Globus pallidus (tissue), 1 donor: ENCODE results near the gene RAB20.
A peak's percentile ranks its signal among the peaks of the same experiment; 100 is the strongest.
"Not testable (repeated sequence)": the region's sequence is repeated elsewhere in the genome, so short reads cannot be mapped to it uniquely, and the experiment has no call there.

Source experiments
- DNase-seq: peaks from one replicate; pipeline ENCODE4 v3.0.0-alpha.2; 2015; ENCODE audit warnings: low spot score

The RAB20 gene

DNA sequence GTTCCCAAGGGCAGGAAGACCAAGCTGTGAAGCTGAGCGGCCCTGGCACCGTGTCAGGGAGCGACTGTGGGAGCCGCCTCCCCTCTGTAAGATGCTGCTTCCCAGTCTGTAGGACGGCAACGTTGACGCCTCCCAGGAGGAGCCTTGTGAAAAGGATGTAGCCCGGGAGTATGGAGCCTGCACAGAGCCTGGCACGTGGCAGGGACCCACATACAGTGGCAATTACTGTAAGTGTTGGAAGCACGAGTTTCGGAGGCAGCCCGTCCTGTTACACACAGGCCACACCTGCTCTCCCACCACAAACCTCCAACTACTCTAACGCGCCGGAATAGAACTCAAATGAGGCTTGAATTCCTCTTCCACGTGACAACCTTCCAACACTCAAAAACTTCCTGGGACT, 6.6 kb downstream of the RAB20 start:
- no peak for DNase-seq

DNA sequence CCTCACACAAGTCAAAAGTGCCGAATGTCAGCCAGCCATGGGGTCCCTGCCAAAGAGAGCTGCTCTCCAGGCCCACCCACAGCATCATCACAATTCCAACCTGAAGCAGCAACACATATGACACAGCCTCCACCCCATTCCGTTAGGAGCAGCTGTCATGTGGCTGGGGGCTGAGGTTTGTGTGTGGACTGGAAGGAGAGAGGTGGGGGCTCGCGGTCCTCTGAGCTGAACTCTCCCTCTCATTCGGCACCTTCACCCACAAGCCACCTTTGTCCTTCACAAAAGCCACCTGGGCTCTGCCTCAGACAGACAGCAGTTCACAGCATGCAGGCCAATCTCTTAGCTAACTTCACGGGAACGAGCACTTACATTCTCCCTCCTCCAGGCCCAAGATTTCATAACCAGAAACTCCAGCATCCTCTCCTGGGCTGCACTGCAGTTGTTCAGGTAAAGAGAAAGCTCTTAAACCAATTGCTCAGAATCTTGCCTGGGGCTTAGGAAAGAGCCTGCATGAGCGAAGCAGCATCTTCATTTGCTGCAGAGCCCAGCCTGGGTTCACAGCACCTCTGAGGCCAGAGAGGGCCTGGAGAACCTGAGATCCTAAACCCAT, 7.2 kb downstream of the RAB20 start:
- no peak for DNase-seq

DNA sequence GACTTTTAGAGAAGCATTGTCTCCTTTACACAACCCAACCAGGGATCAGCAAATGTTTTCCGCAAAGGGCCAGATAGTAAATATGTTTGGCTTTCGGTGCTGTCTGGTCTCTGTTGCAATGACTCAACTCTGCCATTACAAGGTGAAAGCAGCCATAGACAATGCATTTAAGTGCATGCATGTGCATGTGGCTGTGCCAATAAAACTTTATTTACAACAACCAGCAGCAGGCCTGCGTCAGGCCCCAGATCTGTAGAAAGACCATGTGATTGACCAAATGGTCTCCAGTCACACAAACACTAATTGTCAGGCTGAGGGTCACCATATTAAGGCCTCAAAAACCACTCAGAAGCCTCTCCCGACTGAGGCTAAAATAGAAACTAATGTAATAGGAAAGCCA, 8.1 kb downstream of the RAB20 start:
- no peak for DNase-seq

DNA sequence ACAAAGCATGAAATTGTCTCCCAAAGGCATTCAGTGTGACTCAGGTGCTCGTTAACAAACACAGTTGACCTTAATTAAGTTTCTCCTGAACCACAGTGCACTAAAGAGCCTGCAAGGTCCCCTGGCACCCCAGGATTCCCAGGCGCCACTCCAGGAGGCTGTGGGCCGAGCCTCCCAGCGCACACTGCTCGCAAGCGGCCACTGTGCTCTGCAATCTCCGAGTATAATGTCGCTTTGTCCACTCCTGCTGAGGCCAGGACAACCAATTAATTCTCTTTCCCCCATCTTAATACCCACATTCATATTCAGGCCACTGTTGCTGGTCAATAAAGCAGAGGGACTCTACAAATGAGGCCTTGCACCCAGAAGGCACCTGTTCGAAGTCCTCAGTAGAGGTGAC, 8.8 kb downstream of the RAB20 start:
- DNase-seq = no peak

DNA sequence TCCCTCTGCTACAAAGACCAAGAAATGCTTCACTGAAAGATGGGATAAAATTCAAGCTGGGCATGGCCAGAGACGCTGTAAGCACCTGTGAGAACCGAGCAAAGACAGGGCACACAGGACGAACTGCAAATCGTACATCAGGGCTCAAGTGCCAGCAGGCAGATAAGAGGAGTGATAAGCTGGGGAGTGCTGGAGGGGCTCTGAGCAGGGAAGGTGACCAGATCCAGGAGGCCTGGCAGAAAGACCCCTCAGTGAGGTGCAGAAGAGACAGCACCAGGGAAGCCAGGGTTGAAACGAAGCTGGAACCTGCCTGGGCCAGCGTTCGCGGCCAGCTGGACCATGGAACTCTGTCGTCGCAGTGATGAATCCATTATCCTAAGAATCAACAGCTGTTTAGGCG, 10.2 kb downstream of the RAB20 start:
- DNase-seq = no peak

DNA sequence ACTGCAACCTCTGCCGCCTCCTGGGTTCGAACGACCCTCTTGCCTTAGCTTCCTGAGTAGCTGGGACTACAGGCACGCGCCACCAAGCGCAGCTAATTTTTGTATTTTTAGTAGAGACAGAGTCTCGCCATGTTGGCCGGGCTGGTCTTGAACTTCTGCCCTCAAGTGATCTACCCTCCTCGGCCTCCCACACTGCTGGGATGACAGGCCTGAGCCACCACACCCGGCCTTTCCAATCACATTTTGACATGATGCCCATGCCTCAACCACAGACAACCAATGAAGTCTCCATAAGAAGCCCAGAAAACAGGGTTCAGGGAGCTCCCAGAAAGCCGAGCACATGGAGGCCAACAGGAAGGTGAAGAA, 11.7 kb downstream of the RAB20 start:
- DNase-seq = no peak

DNA sequence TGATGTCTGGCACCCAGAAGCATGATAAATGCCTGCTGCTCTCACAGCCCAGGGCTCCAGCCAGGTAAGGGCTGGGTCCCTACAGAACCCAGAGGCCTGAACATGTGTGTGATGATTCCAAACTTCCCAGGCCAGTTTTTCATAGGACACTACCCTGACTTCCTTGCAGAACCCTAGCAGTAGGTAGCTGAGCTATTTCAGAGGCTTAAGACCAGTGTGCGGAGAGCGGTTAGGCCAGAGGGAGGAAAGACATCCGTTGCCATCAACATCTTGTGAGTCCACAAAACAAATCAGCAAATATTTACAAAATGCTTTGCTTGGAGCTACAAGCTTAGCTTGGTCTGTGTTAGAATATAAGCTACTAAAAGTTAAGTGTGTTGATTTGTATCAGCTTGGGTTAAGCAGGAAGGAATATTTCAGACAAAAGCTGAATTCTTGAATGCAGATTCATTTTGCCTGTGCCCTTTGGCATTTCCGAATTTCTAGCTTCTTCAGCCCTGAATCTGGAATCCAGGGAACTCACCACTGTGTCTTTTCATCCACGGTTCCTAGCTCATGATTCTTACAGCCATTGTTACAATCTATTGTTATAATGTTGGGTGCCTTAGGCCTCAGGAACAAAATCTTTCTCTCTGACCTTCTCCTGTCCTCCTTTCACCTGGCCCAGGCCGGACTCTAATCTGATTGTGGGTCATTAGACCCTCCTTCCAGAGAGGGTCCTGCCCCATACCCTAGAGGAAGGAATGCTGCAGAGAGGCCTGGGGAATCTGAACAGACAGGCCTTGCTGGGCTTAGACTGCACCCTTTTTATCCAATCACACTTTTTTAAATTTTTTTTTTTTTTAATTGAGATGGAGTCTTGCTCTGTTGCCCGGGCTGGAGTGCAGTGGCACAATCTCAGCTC, 12.4 kb downstream of the RAB20 start:
- DNase-seq = no peak

DNA sequence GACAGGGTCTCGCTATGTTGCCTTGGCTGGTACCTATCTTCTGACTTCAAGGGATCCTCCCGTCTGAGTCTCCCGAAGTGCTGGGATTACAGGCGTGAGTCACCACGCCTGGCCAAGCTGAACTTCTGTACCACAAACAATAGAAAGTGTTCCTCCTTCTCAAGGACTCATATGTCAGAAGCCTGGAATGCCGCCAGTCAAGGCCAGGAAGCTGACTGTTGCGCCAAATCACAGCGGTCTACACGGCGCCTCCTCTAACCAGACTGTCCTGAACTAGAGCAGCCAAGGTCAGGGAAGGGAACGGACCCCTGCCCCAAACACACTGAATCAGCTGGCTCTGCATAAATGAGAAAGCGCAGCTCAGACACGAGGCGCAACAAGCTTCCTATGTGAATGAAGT, 14.6 kb downstream of the RAB20 start:
- no peak for DNase-seq

DNA sequence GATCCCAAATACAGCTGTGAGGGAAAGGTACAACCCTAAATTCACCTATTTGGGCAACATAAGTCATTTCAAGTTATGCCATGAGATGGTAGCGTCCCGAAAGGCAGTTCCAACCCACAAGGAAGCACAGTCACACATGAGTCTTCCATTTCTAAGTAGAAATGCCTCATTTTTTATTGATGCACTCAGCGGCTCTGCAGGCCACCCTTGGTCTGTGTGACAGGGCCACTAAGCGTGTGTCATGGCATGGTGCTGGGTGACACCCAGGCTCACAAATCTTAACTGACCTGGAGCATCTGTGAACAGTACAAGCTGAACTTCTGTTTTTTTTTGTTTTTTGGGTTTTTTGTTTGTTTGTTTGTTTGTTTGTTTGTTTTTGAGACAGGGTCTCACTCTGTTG, 15.1 kb downstream of the RAB20 start:
- DNase-seq = no peak

DNA sequence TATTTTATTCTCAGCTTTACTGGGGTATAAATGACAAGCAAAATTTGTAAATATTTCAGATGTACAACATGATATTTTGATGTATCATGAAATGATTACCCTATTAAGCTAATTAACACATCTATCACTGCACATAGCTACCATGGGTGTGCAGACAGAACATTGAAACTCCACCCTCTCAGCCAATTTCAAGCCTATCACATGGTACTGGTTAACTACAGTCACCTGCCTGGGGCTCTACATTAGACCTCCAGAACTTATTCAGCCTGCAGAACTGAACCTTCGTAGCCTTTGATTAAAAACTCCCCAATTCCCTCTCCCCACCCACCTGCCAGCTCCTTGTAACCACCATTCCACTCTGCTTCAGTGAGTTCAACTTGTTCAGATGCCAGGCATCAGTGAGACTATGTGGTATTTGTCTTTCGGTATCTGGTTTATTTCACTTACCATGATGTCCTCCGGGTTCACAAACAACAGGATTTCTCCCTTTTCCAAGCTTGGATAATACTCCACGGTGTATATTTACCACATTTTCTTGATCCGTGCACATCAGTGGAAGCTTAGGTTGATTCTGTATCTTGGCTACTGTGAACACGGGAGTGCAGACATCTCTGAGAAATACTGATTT, 19.2 kb downstream of the RAB20 start:
- DNase-seq = no peak

DNA sequence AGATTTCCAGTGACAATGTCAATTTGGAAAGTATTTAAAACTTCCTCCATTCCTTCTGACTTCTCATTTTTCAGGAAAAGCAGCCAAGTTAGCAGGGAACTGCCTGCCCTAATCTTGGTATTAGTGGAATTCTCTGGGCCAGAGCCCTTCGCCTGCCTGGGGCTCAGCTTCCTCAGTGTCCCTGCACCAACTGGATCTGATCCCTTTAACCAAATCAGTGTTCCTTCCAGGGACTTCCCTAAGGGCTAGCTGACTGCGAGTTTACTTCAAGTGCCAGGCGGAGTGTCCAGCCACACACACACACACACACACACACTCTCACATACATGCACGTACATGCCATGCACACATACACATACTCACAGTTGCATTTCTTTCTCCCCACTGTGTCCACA, 20.0 kb downstream of the RAB20 start:
- DNase-seq = no peak

DNA sequence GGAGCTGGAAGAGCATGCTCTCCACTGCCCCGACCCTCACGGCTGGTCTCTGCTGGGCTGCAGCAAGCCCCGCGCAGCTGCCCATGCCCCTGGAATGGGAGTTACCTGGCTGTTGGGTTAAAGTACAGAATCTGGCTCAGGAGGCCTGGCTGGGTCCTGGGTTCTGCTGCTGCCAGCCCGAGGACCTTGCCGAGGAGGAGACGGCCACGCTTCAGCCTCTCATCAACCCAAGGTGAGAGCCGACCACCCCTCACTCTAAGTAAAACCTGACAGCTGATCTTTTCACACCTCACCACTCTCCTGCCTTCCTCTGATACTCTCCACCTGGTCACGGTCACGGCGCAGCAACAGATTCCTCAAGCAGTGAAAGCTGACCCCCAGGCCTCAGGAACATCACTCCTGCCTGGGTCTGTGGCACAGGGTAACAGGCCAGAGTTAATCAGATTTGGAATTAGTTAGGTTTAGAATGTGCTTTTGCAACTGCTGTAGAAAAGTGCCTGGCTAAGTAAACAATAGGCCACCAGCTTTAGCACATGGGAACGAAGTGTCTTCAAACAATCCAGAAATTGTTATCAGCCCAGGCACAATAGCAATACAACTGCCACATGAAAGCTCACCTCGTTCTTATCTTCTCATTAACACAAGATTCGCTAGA, 20.5 kb downstream of the RAB20 start:
- no peak for DNase-seq

DNA sequence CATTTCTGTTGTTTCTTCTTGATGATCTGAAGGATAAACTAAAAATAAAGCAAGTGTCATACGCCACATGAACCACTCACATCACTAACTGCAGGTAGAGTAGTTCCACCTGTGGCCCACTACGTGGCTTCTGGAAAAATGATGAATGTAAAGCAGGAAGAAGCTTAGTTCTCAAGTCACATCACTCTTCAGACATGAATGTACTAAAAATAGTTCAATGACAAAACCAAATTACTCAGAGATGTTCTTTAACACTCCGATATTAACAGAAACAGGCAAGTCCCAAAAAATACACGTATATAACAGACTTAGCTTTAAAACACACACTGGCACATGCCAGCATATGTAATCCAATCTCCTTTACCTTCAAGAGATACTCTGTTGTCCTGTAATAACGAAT, 21.6 kb downstream of the RAB20 start:
- DNase-seq = no peak

DNA sequence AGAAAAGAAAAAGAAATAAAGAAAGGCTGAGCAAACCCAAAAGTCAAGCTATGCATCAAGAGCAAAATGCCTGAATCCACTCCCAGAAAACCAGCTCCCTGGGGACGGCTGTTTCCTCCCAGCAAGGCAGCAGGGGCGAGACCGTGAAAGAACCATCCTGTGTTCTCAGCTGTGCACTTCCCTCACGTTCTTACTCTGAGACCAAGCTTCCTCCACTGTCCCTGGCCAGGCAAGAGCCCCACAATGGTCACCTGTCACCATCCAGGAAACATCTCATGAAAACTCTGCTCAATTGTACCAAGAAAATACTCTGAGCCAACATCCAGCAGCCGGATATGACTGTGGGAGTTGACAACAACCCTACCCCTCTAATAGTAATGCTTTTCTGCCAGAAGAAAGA, 22.9 kb downstream of the RAB20 start:
- no peak for DNase-seq

DNA sequence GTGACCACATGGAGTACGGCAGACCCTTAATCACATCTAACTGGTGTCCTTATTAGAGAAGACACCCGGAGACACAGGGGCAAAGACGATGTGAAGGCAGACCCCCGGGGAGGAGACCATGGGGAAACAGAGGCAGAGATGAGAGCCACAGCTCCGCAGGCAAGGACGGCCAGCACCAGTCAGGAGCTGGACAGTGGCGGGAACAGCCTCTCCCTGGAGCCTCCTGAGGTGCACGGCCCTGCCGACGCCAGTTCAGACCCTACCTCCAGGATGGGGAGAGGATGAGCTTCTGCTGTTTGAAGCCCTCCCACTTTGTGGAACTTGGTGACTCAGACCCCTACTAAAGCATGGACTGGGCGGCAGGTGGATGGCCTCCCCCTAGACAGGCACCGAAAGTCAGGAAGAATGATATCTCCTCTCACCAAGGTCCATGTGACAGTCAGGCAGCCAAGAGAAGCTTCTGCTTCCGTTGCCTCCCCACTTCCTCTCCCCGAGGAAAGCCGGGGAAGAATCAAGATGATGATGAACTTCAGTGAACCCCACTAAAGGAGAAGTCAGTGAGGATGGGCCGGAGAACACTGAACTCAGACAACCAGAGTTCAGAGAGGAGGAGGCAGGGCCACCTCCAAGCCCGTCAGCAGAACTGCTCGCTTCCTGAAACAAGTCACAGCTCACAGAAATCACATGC, 25.4 kb downstream of the RAB20 start:
- peak; percentile 70 for DNase-seq

DNA sequence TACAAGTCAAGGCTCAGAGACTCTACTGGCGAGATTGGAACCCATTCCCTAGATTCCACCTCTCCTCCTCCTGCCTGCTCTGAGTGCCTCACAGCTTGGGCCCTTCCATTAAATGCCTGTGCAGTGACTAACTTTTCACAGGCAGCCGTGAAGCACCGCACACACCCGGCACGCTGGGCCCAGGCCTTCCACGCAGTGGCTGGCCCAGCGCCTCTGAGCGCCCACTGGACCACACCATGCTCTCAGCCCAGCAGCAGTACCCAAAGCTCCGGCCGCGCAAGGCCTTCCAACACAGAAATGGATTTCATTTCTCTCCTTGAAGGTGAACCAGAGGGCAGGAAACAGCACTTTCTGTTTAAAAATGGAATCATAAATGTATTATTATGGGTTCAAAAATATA, 26.0 kb downstream of the RAB20 start:
- DNase-seq = no peak

DNA sequence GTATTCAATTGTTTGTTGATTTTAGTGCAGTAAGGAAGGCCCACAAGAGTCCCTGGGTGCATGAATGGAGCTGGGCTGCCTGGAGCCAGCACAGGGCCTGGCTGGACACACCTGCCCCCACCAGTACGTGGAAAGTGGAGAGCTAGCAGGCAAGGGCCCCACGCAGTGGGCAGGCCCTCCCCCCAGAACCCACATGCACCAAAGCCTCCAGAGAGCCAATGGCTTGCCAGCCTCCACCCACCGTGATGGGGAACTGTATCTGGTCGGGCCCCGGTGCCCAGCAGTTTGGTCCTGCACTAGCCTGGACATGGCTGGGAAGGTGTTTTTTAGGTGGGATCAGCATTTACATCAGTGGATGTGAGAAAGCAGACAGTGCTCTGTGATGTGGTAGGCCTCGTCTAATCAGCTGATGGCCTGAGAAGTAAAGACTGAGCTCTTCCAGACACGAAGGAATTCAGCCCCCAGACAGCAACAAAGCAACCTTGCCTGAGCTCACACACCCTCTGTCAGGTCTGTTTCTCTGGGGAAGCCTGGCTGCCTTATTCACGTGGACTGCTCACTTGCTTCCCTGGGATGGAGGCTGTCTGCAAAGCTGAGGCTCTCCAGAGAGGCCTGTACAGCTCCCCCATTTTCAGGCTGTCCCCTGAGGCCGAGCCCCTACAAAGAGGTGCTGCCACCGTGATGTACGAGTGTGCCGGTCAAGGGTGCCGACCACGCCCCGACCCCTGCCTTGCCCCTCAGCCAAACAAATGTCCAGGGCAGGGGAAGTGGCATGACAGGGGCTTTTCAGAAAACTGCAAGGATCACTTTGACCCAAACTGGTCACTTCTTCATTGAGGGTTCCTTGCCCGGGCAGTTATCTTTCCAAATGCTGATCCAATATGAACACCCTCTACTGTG, 27.5 kb downstream of the RAB20 start:
- DNase-seq = no peak

DNA sequence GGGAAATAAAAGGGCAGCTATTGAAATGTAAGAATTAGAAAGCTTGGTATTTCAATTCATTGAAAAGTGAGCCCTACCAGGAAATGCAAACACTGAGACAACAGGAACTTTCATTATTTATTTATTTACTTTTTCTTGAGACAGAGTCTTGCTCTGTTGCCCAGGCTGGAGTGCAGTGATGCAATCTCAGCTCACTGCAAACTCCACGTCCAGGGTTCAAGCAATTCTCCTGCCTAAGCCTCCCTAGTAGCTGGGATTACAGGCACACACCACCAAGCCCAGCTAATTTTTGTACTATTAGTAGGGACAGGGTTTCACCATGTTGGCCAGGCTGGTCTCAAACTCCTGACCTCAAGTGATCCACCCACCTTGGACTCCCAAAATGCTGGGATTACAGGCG, 29.3 kb downstream of the RAB20 start:
- DNase-seq = not testable (repeated sequence)

DNA sequence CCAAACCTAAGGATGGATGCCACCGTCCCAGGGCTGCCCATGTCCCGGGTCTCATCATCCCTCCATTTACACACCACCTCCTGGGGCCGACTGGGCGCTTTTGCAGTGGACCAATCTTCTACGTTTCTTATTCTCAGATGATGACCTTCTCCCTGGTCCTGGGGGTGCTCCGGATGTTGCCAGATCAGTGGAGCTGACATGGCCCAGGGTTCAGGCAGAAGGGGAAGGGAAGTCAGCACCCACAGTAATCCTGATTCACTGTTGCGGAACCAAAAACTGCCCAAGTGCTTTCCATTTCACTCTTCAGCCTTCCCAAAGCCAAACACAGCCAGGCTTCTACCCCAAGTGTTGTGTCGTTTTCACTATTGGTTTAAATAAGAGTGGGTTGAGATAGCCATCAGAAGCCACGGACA, 29.8 kb downstream of the RAB20 start:
- DNase-seq = no peak

DNA sequence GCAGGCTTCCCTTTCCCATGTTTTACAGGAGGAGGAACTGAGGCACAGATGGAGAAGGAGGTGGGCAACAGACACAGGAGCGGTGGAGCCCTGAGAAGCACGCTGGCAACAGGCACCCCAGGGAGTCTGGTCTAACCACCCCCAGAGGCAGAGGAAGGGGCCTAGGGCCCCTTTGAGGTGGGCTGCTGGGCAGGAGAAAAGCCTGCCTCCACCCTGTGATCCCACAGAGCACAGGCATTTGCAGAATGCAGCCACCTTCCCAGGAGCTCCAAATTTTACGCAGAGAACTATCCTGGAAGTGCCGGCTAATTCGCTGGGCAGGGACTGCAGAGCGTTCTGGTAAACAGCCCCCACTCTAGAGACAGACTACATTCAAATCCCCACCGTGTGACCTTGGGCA, 30.4 kb downstream of the RAB20 start:
- DNase-seq = no peak
